Neural cell (in vitro differentiated cells): ENCODE measurements around the gene TMPRSS3.

Source experiments
- EZH2 ChIP-seq: fragments of 200-600, 300-800 bp; shearing (Covaris generic), sonication (generic); IDR thresholded peaks from 2 replicates; pipeline ENCODE4 v1.6.1; 2014; ENCODE audit warnings: antibody characterized with exemption, low read length, borderline replicate concordance, mild to moderate bottlenecking; ENCODE audit not compliant: insufficient read depth, poor library complexity, severe bottlenecking
- MXI1 ChIP-seq: fragments of 450-650 bp; conservative IDR thresholded peaks from 2 replicates; pipeline ENCODE4 v1.6.1; 2014; ENCODE audit warnings: antibody characterized with exemption, mild to moderate bottlenecking; ENCODE audit not compliant: poor library complexity, severe bottlenecking
- POLR2AphosphoS5 ChIP-seq: IDR thresholded peaks from 2 replicates; pipeline ENCODE4 v1.6.1; 2012
- TF ChIP-seq, protein P1 (sequence below): fragments of 450-650 bp; IDR thresholded peaks from 2 replicates; pipeline ENCODE4 v1.5.1; 2014; ENCODE audit warnings: antibody characterized with exemption, mild to moderate bottlenecking, moderate library complexity; ENCODE audit not compliant: poor library complexity, severe bottlenecking

DNA sequence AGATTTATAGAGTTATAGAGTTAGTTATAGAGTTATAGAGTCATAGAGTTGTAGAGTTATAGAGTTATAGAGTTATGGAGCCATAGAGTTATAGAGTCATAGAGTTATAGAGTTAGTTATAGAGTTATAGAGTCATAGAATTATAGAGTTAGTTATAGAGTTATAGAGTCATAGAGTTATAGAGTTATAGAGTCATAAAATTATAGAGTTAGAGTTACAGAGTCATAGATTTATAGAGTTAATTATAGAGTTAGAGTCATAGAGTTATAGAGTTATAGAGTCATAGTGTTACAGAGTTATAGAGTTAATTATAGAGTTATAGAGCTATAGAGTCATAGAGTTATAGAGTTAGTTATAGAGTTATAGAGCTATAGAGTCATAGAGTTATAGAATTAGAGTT is 40.0 kb upstream of the TMPRSS3 start:
- TF ChIP-seq MXI1 (no peak), EZH2 (no peak), POLR2AphosphoS5 (no peak)
- TF ChIP-seq, protein P1, sequence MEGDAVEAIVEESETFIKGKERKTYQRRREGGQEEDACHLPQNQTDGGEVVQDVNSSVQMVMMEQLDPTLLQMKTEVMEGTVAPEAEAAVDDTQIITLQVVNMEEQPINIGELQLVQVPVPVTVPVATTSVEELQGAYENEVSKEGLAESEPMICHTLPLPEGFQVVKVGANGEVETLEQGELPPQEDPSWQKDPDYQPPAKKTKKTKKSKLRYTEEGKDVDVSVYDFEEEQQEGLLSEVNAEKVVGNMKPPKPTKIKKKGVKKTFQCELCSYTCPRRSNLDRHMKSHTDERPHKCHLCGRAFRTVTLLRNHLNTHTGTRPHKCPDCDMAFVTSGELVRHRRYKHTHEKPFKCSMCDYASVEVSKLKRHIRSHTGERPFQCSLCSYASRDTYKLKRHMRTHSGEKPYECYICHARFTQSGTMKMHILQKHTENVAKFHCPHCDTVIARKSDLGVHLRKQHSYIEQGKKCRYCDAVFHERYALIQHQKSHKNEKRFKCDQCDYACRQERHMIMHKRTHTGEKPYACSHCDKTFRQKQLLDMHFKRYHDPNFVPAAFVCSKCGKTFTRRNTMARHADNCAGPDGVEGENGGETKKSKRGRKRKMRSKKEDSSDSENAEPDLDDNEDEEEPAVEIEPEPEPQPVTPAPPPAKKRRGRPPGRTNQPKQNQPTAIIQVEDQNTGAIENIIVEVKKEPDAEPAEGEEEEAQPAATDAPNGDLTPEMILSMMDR: no peak
